H1 (cell line): Measurements from ENCODE around the gene PCBP2. TPM values are rescaled to one million over a fixed set of nuclear protein-coding genes. Genes with fewer than 3 reads are reported as not detected.

Experiments used
- E2F6 ChIP-seq: IDR thresholded peaks from 2 replicates; pipeline ENCODE4 v1.6.1; 2012; ENCODE audit warnings: inconsistent platforms
- EGR1 ChIP-seq: IDR thresholded peaks from 2 replicates; pipeline ENCODE4 v1.6.1; 2011; ENCODE audit warnings: low read depth, low read length, borderline replicate concordance
- MAX ChIP-seq: IDR thresholded peaks from 2 replicates; pipeline ENCODE4 v1.6.1; 2012; ENCODE audit warnings: inconsistent platforms
- TBP ChIP-seq: IDR thresholded peaks from 2 replicates; pipeline ENCODE4 v1.6.1; 2011; ENCODE audit warnings: low read depth, low read length, improper control_type of control experiment
- YY1 ChIP-seq: IDR thresholded peaks from 2 replicates; pipeline ENCODE4 v1.6.1; 2011; ENCODE audit warnings: low read depth, mild to moderate bottlenecking, low read length
- polyA plus RNA-seq, 7 experiments: library from polyadenylated mRNA; depleted of rRNA in 3 of 7; stranded (reverse) in 5 of 7; unstranded in 2 of 7; fragments of >200 nt in 5 of 7; fragments of 200-250 nt in 2 of 7; gene quantifications; 1 replicate in 5 of 7; 2 replicates in 1 of 7; 4 replicates in 1 of 7; pipeline versions ENCODE4 v1.2.1 to v1.2.3, GENCODE V29; 2011 to 2013; ENCODE audit warnings: missing spikeins in 2 of 7, mixed read lengths in 2 of 7
- total RNA-seq: library from RNA; stranded (reverse); fragmentation: NEBNext Ultra II Directional; extraction: Animal tissue kit (Norgen Biotek cat#: 25700); gene quantifications from 2 replicates; pipeline ENCODE4 v1.2.1, GENCODE V29; 2021

The PCBP2 gene
- total and polyA plus RNA-seq, 2 of the 8 experiments (the other 6 are each of a cell fraction or from before 2014, with no cell fraction given): 470 to 1,123 TPM

- 0 out of 2 replicates have a peak, but pooled peaks have one; percentile 33 for TF ChIP-seq MAX
- no peak for TF ChIP-seq E2F6
- TF ChIP-seq YY1: peak; percentile 31; the same call in 1 of the 2 replicates
- TF ChIP-seq TBP: no peak
- no peak; the same call in 1 of the 2 replicates for TF ChIP-seq EGR1
Observed at GRCh38 chr12:53499266-53500141, 47.6 kb downstream of the PCBP2 start, which contains the start of gene MAP3K12 (continued).
